Mucosa of descending colon (tissue), 3 donors: Measurements from ENCODE around the gene EPB41L4B. TPM values are rescaled to one million over a fixed set of nuclear protein-coding genes. Genes with fewer than 3 reads are reported as not detected.

ENCODE experiments used
- ATAC-seq: fragments of 200-7000 bp; cut with Tn5 transposase; one replicate; pipeline ENCODE4 v1.9.1; 2020; ENCODE audit warnings: mild to moderate bottlenecking, moderate library complexity
- DNase-seq, 3 donors: peaks; one replicate each; pipeline ENCODE4 v3.0.0-alpha.2; 2020
- H3K36me3 ChIP-seq: fragments of 200-600 bp; one replicate; pipeline ENCODE4 v1.8.0; 2021; ENCODE audit warnings: low read depth, mild to moderate bottlenecking
- H3K4me1 ChIP-seq: fragments of 200-600 bp; one replicate; pipeline ENCODE4 v1.8.0; 2021; ENCODE audit warnings: low read depth, mild to moderate bottlenecking
- H3K4me3 ChIP-seq: fragments of 200-600 bp; one replicate; pipeline ENCODE4 v1.8.0; 2021; ENCODE audit warnings: mild to moderate bottlenecking
- H3K9me3 ChIP-seq: fragments of 200-600 bp; one replicate; pipeline ENCODE4 v1.8.0; 2021; ENCODE audit warnings: mild to moderate bottlenecking
- CTCF ChIP-seq: fragments of 200-600 bp; IDR thresholded peaks from one replicate; pipeline ENCODE4 v1.8.0; 2022; ENCODE audit warnings: antibody characterized with exemption, mild to moderate bottlenecking
- intact Hi-C, 2 donors: fragments of 100-400 bp; cut with DNase I in 1 of 2; cut with micrococcal nuclease in 1 of 2; formaldehyde crosslinking; loops; one replicate each; pipeline versions ENCODE4 v1.11.0 to v1.11.1; 2022; cut with DNase I, micrococcal nuclease
- total RNA-seq, 3 donors: library from RNA; stranded (reverse); fragmentation: NEBNext Ultra II Directional in 2 of 3; extraction: Animal tissue kit (Norgen Biotek cat#: 25700) in 2 of 3; gene quantifications; one replicate each; pipeline versions ENCODE4 v1.2.1 to v1.2.4, GENCODE V29; 2021 to 2023
- donor health status: DM: no; HTN: no; CAD: no; lungs with moderate emphysema.
- donor health status: DM: no; HTN: no; CAD: no.
- donor health status: DM: no; HTN: yes; CAD: no.

Gene EPB41L4B
- total RNA-seq, 3 donors from 2014 or later = 56.3 to 163 (median 122) TPM

GRCh38 chr9:109176963-109177362 lies 143.9 kb downstream of the EPB41L4B start:
- Histone ChIP-seq H3K4me3 (no peak overlapping the region), H3K4me1 (no peaks in the 10 kb centered on the region), H3K9me3 (no peaks in the 10 kb centered on the region), H3K36me3 (no peaks in the 10 kb centered on the region)
- no peak for TF ChIP-seq CTCF
- no peak for ATAC-seq
- intact Hi-C loops = no loop called here
- no peak for DNase-seq

GRCh38 chr9:109176386-109176785 lies 144.5 kb downstream of the EPB41L4B start:
- intact Hi-C loops = no loop called here
- no peak for DNase-seq
- no peak overlapping the region for H3K4me3 ChIP-seq
- H3K36me3 ChIP-seq = no peaks in the 10 kb centered on the region
- H3K4me1 ChIP-seq = no peaks in the 10 kb centered on the region
- H3K9me3 ChIP-seq = no peaks in the 10 kb centered on the region
- no peak for TF ChIP-seq CTCF
- no peak for ATAC-seq

- DNase-seq (no peak), ATAC-seq (no peak)
- Histone ChIP-seq H3K4me1 (no peaks in the 10 kb centered on the region), H3K9me3 (no peaks in the 10 kb centered on the region), H3K36me3 (no peaks in the 10 kb centered on the region), H3K4me3 (no peak overlapping the region)
- TF ChIP-seq CTCF = no peak
- intact Hi-C loops = no loop called here
Measured at GRCh38 chr9:109172935-109173334, 147.9 kb downstream of the EPB41L4B start.

- intact Hi-C loops = no loop called here
- Histone ChIP-seq H3K36me3 (no peaks in the 10 kb centered on the region), H3K4me3 (no peak overlapping the region), H3K9me3 (no peaks in the 10 kb centered on the region), H3K4me1 (no peaks in the 10 kb centered on the region)
- ATAC-seq (no peak), DNase-seq (no peak)
- TF ChIP-seq CTCF = no peak
Measured at GRCh38 chr9:109171926-109172325, 148.9 kb downstream of the EPB41L4B start.

GRCh38 chr9:109168170-109168569 lies 152.7 kb downstream of the EPB41L4B start:
- ATAC-seq (no peak), DNase-seq (no peak)
- Histone ChIP-seq H3K9me3 (no peaks in the 10 kb centered on the region), H3K4me3 (no peak overlapping the region), H3K36me3 (no peaks in the 10 kb centered on the region), H3K4me1 (no peaks in the 10 kb centered on the region)
- TF ChIP-seq CTCF = no peak
- intact Hi-C loops = no loop called here

- Histone ChIP-seq H3K4me1 (no peaks in the 10 kb centered on the region), H3K9me3 (no peaks in the 10 kb centered on the region), H3K4me3 (no peak overlapping the region), H3K36me3 (no peaks in the 10 kb centered on the region)
- no peak for DNase-seq
- ATAC-seq = no peak
- intact Hi-C loops = no loop called here
- no peak for TF ChIP-seq CTCF
Measured at GRCh38 chr9:109167716-109168115, 153.1 kb downstream of the EPB41L4B start.
